HG03108 (cell line): ENCODE results near the gene METRN.
"Not testable (repeated sequence)": the region's sequence is repeated elsewhere in the genome, so short reads cannot be mapped to it uniquely, and the experiment has no call there.

Experiments used
- ATAC-seq: cut with Tn5 transposase; IDR thresholded peaks from one replicate; pipeline ENCODE4 v1.9.1; 2021; ENCODE audit warnings: moderate library complexity; ENCODE audit not compliant: unreplicated experiment

Gene METRN

DNA sequence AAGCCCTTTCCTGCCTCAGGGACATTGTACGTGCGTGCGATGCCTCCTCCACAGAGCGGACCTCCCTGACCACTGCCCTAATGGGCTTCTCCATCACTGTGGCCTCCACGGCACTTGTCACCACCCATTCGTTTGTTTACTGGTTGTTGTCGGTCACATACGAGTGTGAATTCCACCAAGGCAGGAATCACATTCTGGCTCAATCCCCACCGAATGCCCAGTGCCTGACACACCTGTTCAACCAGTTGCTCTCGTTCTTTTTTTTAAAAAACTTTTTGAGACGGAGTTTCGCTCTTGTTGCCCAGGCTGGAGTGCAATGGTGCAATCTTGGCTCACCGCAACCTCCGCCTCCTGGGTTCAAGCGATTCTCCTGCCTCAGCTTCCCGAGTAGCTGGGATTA is 23.7 kb upstream of the METRN start:
- ATAC-seq: not testable (repeated sequence)

DNA sequence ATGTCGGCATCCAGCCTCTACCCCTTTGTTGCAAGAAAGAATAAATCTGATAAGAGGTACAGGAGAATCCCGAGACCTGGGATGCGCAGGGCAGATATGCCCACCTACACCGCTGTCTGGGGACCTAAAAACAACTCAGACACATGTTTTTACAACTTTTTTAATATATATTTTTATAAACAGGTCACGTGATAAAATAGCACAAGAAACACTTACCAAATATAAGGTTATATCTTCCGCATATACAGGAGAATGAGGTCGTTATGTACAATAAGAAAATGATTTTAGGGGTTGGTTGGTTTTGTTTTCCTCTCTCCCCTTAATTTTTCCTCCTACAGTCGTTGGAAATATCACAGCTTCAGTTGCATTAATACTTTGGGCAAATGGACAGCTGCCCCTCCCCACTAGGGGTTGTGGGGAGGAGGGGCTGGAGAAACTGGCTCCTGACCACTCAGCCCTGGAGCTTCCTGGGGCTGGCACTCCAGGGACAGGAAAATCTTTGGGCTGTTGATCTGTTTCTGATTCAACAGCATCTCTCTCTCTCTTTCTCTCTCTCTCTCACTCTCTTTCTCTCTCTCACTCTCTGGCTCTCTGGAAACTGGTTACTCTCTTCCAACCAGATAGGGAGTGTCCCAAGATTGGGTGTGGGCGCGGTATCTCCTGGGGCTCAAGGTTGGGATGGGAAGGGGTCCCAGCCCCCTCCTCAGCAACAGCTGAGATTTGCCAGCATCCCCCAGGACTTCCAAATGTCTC is 22.4 kb upstream of the METRN start:
- ATAC-seq: no peak

DNA sequence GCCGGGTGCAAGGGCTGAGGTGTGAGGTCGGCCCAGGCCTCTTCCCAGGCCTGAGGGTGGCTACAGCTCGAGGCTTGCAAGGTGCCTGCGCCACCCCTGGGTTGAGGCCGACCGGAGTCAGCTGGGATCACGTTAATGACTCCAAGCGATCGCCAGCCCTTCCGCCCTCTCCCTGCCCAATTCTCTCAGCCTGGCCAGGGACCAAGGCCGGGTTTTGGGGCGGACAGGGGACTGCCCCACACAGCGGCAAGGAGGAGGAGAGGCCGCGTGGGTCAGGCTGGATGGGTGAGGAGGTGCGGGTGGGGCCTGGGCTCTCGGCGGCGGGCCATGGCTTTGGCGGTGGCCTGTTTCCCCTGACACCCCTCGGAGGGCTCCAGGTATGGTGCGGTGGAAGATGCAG is 21.6 kb upstream of the METRN start:
- no peak for ATAC-seq

DNA sequence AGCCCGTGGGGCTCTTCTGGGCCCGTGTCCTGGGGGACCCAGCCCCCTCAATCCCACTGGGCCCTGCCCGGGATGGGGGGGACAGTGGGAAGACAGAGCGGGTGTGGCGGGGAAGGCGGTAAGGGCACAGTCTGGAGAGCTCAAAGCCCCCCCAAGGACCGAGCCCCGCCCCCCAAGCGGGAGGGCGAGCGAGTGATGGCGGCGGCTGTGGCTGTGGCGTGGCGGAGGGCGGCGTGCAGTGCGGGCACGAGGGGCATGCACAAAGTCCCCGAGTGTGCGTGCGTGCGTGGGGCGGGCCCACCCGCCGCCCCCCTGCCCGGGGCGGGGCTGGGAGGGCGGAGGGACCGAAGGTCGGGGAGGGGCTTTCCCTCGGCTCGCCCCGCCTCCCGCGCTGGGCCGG is 21.2 kb upstream of the METRN start:
- ATAC-seq: no peak

DNA sequence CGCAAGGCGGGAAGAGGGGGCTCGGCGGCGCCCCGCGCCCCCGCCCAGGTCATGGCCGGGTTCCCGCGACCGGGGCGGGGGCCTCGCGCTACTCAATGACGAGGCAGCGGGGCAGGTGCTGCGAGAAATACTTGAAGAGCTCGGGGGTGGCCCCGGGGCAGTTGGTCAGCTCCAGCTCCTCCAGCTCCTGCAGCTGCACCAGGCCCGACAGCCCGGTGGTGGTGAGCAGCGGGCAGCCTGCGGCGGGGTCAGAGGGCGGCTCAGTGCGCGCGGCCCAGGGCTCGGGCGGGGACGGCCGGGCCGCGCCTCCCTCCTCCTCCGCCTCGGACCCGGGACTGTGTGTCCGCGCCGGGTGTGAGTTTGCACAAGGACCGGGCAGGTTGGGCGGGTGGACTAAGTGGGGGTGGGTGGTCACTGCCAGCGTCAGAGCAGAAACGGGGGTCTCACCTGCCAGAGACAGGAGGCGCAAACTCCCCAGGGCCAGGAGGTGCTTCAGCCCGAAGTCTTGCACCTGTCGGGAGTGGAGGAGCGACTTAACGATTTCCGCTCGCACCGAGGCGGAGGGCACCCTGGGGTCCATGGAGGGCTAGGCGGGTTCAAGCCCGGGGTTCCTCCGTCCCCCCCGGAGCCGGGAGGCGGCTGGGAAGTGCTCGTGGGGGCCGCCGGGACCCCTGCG is 20.6 kb upstream of the METRN start:
- ATAC-seq: no peak

DNA sequence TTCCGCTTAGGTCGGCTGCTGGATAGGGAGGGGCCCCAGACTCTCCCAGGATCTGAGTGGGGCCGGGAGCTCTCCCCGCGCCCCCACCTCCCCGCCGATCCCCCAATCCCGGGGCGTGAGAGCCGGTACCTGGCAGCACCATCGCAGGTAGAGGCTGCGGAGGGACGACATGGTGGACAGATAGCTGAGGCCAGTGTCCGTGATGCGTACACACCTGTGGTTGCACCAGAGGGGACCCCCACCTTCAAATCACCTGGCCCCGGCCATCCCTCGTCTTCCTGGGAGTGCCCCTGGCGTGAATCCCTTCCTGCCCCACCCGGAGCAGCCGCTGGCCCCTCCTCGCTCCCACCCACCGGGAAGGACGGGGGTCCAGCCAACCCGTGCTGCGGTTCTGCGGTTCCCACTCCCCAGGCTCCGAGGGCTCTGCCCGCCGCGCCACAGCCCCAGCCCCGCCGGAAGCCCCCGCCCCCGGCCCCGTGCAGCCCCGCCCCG is 20.0 kb upstream of the METRN start:
- no peak for ATAC-seq

DNA sequence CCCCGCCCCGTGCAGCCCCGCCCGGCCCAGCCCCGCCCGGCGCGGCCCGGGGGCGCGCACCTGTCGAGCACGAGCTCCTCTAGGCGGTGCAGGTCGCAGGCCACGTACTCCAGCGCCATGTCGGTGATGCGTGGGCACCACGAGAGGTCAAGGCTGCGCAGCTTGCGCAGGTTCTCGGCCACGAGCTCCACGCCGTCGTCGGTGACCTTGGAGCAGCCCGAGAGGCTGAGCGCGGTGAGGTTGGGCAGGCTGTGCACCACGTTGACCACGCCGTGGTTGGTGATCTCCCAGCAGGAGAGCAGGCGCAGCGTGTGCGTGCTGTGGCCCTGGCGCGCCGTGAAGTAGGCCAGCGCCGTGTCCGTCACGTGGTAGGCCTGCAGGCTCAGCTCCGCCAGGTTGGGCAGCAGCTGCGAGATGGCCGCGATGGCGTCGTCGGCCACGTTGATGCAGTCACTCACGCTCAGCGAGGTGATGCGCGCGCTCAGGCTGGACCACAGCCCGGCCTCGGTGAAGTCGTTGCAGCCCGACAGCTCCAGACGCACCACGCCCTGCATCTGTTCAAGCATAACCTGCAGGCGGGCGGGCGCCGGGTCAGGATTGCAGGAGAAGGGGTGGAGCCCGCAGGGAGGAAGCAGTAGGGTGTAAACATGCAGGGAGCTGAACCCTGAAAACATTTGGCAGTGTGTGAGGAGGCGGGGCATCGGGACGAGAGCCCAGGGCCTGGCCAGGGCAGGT is 19.4 kb upstream of the METRN start:
- no peak for ATAC-seq

DNA sequence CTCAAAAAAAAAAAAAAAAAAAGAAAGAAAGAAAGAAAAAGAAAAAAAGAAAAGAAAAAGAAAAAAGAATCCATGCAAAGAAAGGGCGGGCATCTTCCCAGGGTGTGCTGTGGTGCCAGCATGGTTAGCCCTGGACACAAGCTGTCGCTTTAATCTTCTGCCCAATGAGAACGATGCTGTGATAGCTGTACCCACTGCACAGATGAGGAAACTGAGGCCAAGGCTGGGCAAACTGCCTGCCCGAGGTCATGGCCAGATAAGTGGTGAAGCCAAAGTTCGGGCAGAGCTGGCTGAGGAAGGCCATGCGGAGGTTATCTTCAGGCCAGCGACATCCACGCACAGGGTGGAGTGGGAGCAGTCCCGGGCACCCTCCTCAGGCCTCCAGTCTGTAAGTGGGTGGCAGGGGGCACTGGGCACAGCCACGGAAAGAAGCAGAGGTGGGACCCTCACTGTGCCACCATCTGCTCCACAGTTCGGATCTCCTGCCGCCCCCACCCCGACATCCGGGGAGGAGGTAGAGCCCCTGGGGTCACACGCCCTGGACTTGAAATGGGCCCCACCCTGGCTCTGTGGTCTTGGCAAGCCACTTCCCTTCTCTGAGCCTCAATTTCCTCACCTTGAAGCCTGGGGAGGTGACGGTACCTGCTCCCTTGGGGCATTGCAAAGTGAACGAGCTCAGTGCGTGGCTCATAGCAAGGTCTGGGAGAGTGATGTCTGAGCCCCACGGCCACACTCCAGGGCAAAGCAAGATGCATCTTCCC is 15.8 kb upstream of the METRN start:
- no peak for ATAC-seq

DNA sequence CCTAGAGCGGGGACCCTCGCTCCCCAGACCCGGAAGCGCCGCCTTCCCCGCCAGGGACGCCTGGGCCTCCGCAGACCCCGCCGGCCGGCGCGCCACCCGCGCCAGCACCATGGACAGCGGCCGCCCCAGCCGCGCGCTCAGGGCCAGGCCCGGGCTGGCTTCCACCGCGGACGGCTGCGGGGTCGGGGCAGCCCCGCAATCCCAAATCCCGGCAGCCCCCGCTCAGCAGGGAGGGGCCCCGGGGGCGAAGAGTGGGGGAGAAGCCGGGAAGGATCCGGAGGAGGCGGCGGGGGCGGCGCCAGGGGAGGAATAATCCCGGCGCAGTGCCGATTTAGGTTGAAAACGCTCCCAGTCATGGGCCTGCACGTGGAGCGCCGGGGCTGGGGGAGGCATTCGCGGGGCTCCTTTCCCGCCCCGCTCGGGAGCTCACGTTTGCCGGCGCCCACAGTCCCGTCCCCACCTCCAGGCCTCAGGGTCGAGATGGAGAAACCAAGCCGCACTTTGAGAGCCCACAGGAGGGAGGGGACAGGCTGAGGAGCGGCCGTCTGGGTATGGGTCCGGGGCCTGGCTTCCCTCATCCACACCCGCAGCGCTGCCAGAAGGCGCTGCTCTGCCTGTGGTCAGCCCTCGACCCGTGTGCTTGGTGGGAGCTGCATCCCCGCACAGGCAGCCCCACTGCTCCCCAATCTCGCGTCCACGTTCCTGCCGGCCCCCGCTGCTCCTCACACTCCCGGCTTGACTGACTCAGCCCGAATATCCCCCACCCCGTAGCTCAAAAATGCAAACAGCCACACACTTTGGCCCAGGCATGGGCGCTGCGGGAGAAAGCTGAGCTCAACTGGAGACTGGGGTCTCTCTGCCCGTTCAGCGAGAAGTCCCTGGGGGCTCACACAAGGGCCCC is 14.0 kb upstream of the METRN start:
- ATAC-seq: no peak

DNA sequence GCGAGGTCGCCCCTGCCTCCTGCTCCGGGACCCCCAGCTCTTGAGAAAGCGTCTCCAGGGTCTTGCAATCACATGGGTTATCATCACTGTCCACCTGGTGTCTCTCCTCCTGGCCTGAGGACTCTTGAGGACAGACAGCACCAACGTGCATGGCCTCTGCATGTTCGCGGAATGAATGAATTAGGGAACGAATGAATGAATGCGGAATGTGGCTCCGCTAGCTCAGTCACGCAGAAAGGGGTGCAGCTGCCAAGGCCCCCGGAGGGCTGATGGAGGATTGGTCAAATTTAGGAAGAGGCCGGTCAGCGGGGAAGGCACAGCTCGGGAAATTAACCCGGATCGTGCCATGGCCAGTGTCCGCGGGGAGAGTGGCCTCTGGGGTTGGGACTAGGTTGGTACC is 12.6 kb upstream of the METRN start:
- no peak for ATAC-seq

DNA sequence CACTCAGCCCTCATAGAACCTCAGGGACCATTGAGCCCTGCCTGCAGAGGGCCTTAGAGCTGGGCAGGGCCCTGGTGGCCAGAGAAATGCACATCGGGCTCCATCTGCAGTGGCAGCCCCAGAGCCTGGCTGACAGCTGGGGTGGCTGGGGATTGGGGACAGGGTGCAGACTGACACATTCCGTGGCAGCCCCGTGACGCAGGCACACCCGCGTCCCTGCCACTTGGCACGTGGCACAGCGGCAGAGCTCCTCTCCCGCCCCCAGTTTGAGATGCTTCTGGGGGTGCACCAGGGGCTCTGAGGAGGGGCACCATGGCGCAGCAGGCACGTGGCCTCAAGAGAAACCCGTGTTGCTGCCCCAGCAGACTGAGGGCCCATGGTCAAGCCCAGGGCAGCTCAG is 11.5 kb upstream of the METRN start:
- ATAC-seq: no peak

DNA sequence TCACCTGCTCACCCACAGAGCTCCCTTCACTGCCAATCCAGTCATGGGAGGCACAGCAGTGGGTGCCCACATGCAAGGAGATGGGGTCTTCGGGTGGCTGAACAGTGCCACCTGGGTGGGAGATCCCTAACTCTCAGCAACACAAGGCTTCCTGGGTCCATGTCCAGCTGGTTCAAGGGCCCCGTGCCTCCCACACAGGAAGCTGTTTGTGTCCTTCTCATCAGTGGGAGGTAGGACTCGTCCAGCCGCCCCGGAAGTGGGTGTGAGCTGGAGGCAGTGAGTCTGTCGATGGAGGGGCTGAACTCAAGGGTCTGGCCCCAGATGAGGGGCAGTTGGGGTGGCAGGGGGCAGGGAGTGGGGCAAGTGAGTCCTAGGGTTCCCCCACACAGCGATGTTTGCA is 10.9 kb upstream of the METRN start:
- no peak for ATAC-seq

DNA sequence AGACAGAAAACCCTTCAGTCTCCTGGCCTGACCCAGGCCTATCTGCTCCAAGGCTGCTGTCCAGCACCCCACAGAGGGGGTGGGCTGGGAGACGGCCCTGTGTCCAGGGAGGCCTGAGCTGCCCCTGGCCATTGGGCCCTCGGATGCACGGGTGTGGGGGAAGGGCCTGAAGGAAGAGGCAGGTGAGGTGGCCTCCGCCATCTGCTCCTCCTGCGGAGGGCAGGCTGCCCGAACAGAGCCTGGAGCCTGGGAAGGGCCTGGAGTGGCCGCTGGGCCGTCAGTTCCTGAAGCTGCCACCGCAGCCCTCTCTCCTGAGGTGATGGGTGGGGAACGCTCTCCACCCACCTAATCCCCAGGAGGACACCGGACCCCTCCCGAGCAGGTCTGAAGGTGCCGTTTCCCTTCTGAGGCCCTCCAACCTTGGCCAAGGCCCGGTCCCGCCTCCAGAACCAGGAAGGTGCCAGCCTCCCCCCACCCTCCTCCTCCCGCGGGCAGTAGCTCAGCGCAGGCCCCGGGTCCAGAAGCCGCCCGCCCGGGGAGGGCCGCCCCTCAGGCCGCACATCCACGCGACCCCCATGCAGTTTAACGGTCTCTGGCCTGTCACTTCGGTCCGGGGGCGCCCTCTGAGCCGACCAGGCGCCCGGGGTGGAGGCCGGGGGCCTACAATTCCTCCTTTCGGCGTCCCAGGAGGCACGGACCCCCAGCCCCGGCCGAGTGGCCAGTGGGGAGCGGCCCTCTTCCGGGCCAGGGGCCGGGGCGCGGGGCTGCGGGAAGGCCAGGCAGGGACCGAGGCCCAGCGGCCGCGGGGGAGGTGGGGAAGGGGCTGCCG is 10.2 kb upstream of the METRN start:
- no peak for ATAC-seq

DNA sequence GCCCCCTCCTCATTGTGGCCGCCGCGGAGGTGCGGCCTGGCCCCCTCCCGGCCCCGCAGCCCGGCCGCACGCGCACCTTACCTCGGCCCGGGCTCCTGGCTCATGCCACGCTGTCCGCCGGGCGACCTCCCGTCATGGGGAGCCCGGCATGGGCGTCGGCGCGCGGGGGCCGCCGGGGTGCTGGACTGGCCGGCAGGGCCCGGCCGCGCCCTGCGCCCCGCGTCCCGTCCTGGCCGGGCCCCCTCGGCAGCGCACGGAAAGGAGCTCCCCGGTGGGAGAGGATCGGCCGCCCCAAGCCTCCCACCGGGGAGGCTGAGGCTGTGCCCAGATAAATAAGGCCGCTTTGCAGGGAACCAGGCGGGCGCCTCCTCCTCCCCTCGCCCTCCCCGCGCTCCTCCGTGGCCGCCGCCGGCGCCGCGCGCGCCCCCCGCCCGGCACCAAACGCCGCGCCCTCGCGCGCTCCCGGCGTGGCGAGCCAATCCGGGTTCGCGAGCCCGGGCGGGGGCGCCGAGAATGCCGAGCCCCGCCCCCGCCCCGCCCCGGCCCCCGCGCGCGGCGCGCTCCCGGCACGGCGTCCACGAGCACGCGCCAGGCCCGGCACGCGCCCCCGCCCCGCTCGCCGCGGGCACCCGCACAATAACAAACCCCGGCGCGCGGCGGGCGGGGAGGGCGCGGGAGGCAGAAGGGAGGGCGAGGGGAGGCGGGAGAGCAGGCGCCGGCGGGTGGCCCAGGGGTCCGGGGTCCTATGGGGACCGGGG is 9.3 kb upstream of the METRN start, which contains the start of gene FBXL16:
Gene FBXL16 (minus strand): TSS at position 371 of the 758 bp plus-strand sequence. CDS start 8,396 bp downstream, outside the sequence.
- ATAC-seq: no peak

DNA sequence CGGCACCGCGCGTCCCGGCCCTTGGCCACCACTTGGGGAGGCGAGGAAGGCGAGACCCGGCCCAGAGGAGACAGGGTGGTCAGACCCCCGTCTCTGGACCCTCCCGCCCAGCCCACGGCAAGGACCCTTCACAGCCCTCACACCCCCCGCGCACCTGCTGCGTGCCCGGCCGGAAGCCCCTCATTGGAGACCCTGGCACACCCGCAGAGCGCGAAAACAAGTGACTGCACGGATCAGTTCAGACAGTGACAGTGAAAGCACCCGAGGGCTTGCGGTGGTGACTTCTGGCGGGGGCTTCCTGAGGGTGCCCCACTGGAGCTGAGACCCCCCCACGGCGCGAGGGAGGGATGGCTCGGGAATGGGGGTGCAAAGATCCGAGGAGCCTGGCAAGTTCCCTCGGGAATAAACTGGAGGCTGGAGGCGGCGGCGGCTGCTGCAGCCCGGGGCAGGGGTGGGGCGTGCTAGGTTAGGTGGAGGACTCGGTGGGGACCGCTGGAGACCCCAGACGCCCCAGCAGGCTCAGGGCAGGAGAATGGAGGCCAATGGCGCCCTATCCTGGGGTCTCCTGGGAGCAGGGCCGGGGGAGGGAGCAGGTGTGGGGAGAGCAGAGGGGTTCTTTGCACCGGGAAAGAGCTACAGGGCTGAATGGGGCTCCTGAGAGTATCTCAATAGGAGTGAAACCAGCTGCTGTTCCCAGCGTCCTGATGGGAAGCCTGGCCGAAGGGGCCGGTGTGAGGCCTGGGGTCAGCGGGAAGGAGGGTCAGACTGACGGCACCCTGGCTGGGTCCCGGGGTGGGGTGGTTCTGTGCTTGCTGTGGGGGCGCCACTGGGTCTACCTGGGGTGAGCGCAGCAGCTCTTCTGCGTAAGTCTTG is 8.5 kb upstream of the METRN start:
- ATAC-seq: no peak

DNA sequence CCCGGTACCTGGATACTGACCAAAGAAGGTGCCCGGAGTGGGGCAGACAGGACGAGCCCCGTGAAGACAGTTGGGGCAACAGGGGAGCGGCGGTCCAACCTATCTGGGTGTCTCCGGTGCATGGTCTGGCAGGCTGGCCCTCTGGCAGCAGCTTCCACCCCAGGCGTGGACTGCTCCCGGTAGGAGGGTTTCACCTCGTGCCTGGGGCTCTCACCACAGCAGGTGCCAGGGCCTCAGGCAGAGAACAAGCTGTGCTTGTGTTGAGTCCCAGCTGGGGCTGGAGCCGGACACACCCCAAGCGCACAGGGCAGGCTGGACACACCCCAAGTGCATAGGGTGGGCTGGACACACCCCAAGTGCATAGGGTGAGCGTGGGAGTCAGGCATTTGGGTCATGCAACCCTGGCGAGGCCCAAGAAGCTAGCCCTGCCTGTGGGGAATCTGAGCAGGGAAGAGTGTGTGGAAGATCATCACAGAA is 7.8 kb upstream of the METRN start:
- no peak for ATAC-seq

DNA sequence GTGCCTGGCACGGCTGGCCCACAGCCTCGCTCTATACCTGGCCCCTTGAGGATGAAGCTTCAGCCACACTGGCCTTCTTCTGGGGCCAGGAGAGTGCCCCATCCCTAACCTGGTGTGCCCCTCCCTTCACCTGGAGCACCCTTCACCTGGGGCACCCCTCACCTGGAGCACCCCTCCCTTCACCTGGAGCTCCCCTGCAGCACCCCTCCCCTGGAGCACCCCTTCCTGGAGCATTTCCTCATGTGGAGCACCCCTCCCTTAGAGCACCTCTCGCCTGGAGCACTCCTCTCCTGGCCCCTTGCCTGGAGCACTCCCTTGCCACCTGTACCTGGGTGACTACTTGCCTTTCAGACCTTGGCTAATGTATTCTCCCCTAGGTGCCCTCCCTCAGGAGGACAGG is 6.9 kb upstream of the METRN start:
- ATAC-seq: no peak
